IgD-negative memory B cell (primary cell): ENCODE data around the gene SYT3. TPM values are rescaled to one million over a fixed set of nuclear protein-coding genes. Genes with fewer than 3 reads are reported as not detected.

Experiments used
- H3K27ac Mint-ChIP-seq, 3 donors: one replicate each; pipeline ENCODE4 v1.8.0; 2020 to 2022; ENCODE audit warnings: mild to moderate bottlenecking in 3 of 3, mixed read lengths in 3 of 3, moderate library complexity in 1 of 3
- H3K27me3 Mint-ChIP-seq: one replicate; pipeline ENCODE4 v1.8.0; 2021; ENCODE audit warnings: mixed read lengths
- H3K36me3 Mint-ChIP-seq: one replicate; pipeline ENCODE4 v1.8.0; 2020; ENCODE audit warnings: mild to moderate bottlenecking, mixed read lengths
- H3K4me1 Mint-ChIP-seq, 3 donors: one replicate each; pipeline ENCODE4 v1.8.0; 2020 to 2022; ENCODE audit warnings: mixed read lengths in 3 of 3, mild to moderate bottlenecking in 1 of 3
- H3K4me3 Mint-ChIP-seq, 4 donors: one replicate each; pipeline ENCODE4 v1.8.0; 2020 to 2022; ENCODE audit warnings: mild to moderate bottlenecking in 4 of 4, mixed read lengths in 4 of 4, moderate library complexity in 3 of 4
- H3K9me3 Mint-ChIP-seq, 3 donors: one replicate each; pipeline ENCODE4 v1.8.0; 2020 to 2021; ENCODE audit warnings: mixed read lengths in 3 of 3, mild to moderate bottlenecking in 1 of 3
- polyA plus RNA-seq: library from polyadenylated mRNA; unstranded; fragments of 300-500 nt; fragmentation: Illumina TruSeq; gene quantifications from one replicate; pipeline ENCODE4 v1.2.3, GENCODE V29; 2021

Gene SYT3, protein sequence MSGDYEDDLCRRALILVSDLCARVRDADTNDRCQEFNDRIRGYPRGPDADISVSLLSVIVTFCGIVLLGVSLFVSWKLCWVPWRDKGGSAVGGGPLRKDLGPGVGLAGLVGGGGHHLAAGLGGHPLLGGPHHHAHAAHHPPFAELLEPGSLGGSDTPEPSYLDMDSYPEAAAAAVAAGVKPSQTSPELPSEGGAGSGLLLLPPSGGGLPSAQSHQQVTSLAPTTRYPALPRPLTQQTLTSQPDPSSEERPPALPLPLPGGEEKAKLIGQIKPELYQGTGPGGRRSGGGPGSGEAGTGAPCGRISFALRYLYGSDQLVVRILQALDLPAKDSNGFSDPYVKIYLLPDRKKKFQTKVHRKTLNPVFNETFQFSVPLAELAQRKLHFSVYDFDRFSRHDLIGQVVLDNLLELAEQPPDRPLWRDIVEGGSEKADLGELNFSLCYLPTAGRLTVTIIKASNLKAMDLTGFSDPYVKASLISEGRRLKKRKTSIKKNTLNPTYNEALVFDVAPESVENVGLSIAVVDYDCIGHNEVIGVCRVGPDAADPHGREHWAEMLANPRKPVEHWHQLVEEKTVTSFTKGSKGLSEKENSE
- not detected for polyA plus RNA-seq

DNA sequence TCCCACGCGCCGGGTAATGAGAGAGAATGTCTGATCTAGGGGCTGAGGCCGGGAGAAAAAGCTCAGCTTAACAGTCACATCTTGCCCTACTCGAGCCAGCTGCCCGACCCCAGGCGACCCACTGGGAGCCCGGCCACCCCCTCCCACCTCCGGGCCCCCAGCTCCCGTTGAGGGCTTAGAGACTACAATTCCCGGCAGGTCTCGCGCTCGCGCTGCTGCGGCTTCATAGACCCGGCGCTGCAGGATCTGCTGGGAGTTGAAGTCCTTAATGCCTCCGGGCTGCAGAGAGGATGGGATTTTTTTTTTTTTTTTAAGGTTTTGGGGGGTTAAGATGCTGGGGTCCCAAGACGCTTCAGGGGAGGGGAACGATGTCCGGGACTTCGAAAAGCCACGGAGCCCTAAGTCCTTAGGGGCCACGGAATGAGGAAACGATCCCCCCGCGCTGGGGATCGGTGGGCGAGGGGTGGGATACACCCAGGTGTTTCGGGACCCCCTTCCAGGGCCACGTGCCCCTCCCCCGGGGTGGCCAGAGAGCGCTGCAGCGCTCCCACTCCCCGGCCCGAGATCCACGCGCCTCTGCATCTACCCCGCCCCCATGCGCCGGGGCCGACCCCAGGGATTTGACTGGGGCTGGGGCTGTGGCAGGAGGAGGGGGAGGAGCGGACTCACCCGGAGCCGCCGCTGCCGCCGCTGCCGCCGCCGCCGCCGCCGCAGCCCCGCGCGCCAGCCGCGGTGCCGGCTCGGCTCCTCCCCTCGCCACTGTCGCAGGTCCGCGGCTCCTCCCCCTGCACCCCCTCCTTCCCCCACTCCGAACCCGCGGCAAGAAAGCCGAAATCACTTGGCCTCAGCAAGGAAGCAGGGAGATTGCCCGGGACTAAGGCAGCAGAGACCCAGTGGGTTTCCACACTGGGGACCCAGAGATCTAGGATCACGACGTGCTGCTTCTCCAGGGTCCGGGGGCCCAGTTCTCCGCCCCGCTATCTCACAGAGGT is at the start of gene SYT3:
SYT3 (minus strand) TSS at position 761 of the 992 bp plus-strand sequence. CDS start 2,470 bp downstream, outside the sequence.
- Mint-ChIP-seq H3K9me3 (peaks cover 0 to 21% (median 6%) of the 10 kb centered on the region in 3 donors), H3K4me3 (peak within 1 kb of the TSS in 3 of 4 donors; percentile 79 to 89 (median 86))

DNA sequence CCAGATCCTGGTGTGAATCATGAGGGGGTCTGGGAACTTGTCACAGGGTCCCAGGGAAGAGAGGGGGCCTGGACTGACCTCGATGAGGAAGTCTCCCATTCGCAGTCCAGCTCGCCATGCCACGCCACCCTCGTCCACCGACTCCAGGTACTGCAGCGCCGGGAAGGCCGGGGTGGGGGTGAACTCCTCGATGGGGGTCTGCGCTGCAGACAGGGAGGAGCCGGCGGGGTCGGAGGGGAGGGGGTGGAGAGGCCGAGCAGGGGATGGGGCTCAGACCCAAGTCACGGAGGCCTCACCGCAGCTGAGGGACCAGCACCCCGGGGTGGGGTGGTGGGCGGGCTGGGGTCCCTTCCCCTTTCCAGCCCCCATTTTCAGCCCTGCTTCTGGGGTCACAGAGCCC is 49.1 kb upstream of the SYT3 start:
- Mint-ChIP-seq H3K4me1 (peaks cover 0 to 3% (median 3%) of the 10 kb centered on the region in 3 donors), H3K36me3 (no peaks in the 10 kb centered on the region), H3K27ac (no peak overlapping the region), H3K4me3 (no peak overlapping the region), H3K9me3 (peaks cover 2 to 8% (median 3%) of the 10 kb centered on the region in 3 donors), H3K27me3 (peaks cover 38% of the 10 kb centered on the region)

More for the DNA sequence above, at the start of gene SYT3:
- Mint-ChIP-seq H3K36me3 (peaks cover 4% of the 10 kb centered on the region), H3K27me3 (peaks cover 38% of the 10 kb centered on the region), H3K27ac (no peak within 1 kb of the TSS), H3K4me1 (peaks cover 0 to 3% (median 3%) of the 10 kb centered on the region in 3 donors)

DNA sequence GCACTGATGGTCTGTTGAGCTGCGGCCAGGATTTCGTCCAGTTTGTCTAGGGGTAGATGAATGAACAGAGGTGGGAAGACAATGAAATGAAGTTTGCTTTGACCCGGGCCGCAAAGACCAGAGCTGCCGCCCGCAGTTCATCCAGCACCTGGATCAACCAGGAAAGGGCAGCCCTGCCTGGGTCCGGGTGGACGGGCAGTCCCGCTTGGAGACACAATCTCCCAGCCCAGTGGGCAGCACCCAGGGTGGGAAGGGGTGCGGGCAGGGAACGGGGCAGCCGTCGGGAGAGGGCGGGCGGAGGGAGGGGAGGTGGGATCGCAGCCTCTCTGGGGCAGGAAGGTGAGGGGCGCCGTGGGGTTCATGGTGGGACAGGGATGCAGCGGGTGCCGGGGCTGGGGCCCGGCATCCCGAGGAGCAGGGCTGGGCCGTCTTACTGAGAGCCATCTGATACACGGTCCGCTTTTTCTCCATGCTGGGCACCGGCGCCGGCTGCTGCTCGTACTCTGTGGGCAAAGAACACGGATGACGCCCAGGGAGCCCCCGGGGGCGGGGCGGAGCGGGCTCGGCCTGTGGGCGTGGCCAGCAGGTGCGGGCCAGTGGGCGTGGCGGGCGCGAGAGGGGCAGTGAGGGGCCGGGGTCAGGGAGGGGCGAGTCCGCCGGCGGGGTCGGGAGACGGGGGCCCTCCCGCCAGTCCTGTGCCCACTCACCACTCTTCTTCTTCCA is 46.8 kb upstream of the SYT3 start:
- H3K36me3 Mint-ChIP-seq: no peaks in the 10 kb centered on the region
- peaks cover 27% of the 10 kb centered on the region for H3K27me3 Mint-ChIP-seq
- peaks cover 2 to 12% (median 3%) of the 10 kb centered on the region in 3 donors for H3K9me3 Mint-ChIP-seq
- no peak overlapping the region for H3K4me3 Mint-ChIP-seq
- H3K4me1 Mint-ChIP-seq: peaks cover 0 to 5% (median 3%) of the 10 kb centered on the region in 3 donors
- no peak overlapping the region for H3K27ac Mint-ChIP-seq

DNA sequence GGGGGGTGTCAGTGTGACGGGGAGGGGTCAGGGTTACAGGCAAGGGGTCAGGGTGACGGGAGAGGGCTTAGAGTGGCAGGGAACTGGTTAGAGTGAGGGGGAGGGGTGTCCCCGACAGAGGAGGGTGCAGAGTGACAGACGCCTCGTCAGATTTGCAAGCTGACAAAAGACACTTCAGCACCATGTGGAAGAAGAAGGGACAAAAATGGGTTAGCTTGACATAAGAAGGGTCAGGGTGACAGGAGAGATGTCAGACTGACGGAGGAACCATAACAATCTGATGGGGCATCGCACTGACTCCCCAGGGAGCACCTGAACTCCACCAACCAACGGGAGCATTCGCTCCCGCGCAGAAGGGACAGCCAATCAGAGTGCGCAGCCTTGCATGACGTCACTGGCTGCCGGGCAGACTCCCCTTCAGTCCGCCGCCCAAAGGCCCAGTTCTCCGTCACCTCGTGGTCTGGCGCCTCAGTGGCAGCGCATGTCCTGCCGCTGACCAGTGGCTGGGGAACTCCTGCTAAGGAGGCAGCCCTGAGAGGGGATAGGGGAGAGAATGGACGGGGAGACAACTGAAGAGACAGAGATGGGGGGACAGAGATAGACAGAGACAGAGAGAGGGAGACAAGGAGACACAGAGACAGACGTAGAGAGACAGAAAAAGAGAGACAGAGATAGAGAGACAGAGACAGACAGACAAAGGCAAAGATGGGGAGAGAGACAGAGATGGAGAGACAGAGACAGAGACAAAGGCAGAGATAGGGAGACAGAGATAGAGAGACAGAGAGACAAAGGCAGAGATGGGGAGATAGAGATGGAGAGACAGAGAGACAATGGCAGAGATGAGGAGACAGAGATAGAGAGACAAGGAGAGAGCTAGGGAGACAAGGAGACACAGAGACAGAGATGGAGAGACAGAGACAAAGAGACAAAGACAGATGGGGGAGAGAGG is 39.8 kb upstream of the SYT3 start:
- Mint-ChIP-seq H3K27ac (peak overlapping the region; percentile 43 to 89 (median 86)), H3K4me3 (peak overlapping the region in 3 of 4 donors; percentile 52 to 88 (median 83))

DNA sequence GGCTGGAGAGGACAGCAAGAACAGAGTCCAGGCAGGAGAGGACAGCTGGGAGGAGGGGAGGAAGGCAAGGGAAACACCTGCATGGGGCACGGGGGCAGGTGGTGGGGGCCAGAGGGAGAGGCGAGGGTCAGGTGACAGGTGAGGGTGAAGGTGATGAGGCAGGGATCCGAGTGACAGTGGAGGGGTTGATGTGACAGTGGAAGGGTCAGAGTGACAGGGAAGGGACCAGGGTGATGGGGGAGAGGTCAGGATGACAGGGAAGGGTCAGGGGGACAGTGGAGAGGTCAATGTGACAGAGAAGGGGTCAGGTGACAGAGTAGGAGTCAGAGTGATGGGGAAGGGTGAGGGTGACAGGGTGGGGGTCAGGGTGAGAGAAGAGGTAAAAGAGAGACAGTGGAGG is 38.6 kb upstream of the SYT3 start:
- H3K4me1 Mint-ChIP-seq: peaks cover 0 to 10% (median 8%) of the 10 kb centered on the region in 3 donors

More for the DNA sequence above, 39.8 kb upstream of the SYT3 start:
- Mint-ChIP-seq H3K9me3 (peaks cover 2 to 10% (median 3%) of the 10 kb centered on the region in 3 donors), H3K27me3 (peaks cover 7% of the 10 kb centered on the region), H3K36me3 (peaks cover 10% of the 10 kb centered on the region), H3K4me1 (peaks cover 5 to 13% (median 8%) of the 10 kb centered on the region in 3 donors)

DNA sequence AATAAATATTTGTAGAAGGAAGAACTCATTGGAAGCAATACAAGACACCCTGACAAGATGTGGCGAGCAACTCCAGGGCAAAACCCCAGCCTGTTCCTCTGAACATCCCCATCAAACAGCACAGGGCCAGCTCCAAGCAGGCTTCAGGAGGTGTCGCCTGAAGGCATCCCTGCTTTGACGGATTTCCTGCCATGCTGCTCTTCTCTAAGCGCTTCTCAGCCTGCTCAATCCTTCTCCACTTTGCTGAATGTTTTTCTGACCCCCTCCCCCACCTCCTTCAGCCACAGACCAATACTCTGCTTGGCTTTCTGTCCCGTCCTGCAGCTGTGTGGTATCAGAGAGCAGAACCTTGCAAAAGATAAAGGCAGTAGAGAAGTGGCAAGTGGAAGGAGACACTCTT is 38.0 kb upstream of the SYT3 start:
- H3K36me3 Mint-ChIP-seq: peaks cover 10% of the 10 kb centered on the region
- peak overlapping the region in 1 of 3 donors; percentile 73 for H3K27ac Mint-ChIP-seq
- peaks cover 0 to 8% (median 2%) of the 10 kb centered on the region in 3 donors for H3K9me3 Mint-ChIP-seq
- H3K27me3 Mint-ChIP-seq: peaks cover 12% of the 10 kb centered on the region
- H3K4me1 Mint-ChIP-seq: peaks cover 0 to 10% (median 8%) of the 10 kb centered on the region in 3 donors
- H3K4me3 Mint-ChIP-seq: no peak overlapping the region

More for the DNA sequence above, 38.6 kb upstream of the SYT3 start:
- peaks cover 8% of the 10 kb centered on the region for H3K27me3 Mint-ChIP-seq
- H3K9me3 Mint-ChIP-seq: peaks cover 0 to 8% (median 2%) of the 10 kb centered on the region in 3 donors
- peak overlapping the region in 1 of 4 donors; percentile 89 for H3K4me3 Mint-ChIP-seq
- peaks cover 10% of the 10 kb centered on the region for H3K36me3 Mint-ChIP-seq
- H3K27ac Mint-ChIP-seq: no peak overlapping the region

DNA sequence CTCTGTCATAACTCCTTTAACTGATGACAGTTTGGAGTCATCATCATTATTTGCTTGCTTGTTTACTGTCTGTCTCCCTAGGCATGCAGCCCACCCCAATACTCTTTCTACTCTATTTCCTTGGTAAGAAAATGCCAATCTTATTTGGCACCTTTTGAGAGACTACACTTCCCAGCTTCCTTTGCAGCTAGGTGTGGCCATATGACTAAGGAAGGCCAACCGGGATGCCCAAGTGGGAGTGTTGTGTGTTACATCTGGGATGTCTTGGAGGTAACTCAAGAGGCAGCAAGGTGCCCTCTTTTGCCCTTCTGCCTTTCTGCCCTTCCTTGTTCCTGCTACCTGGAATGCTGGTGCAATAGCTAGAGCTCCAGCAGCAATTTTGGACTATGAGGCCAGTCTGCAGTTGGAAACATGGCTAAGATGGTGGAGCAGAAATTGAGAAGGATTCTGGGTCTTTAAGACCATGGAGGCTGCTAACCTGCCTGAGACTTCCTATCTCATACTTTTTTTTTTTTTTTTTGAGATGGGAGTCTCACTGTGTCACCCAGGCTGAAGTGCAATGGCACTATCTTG is 37.0 kb upstream of the SYT3 start:
- Mint-ChIP-seq H3K27ac (no peak overlapping the region), H3K4me1 (peaks cover 0 to 10% (median 8%) of the 10 kb centered on the region in 3 donors), H3K27me3 (peaks cover 17% of the 10 kb centered on the region), H3K36me3 (peaks cover 10% of the 10 kb centered on the region), H3K4me3 (no peak overlapping the region), H3K9me3 (peaks cover 0 to 4% (median 2%) of the 10 kb centered on the region in 3 donors)

DNA sequence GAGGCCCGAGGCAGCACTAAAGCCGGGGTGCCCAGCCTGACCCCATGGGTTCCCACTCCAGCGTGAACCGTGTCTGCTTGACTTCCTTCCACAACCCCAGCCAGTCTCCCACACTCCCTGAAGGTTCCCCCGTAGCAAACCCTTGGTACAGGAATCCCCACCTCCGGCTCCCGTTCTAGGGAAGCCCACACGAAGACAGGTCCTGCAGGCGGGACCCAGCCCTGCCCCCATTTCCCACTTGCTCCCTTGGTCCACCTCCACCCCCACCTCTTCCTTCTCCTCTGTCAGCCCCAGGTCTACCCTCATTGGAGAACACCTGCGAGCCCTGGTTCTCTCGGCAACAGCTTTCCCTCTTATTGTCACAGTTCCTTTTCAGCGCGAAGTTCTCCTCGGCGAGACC is 33.4 kb upstream of the SYT3 start:
- Mint-ChIP-seq H3K36me3 (peaks cover 7% of the 10 kb centered on the region), H3K27ac (no peak overlapping the region), H3K9me3 (peaks cover 0 to 4% (median 2%) of the 10 kb centered on the region in 3 donors), H3K4me3 (no peak overlapping the region), H3K27me3 (peaks cover 35% of the 10 kb centered on the region), H3K4me1 (peaks cover 0 to 2% (median 0%) of the 10 kb centered on the region in 3 donors)

DNA sequence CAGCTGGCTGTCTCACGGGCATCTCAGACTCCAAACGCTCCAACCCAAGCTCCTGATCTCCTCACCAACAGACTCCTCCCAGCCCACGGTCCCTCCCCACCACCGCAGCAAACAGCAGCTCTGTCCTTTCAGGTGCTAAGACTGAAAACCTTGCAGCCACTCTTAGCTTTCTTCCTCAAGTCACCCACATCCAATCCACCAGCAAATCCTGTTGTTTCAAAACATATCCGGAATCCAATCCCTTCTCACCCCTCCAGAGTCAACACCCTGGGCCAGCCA is 30.4 kb upstream of the SYT3 start:
- H3K27ac Mint-ChIP-seq: peak overlapping the region in 1 of 3 donors; percentile 88
- no peak overlapping the region for H3K4me3 Mint-ChIP-seq
- H3K36me3 Mint-ChIP-seq: peaks cover 4% of the 10 kb centered on the region
- peaks cover 33% of the 10 kb centered on the region for H3K27me3 Mint-ChIP-seq
- H3K9me3 Mint-ChIP-seq: no peaks in the 10 kb centered on the region
- no peaks in the 10 kb centered on the region for H3K4me1 Mint-ChIP-seq

DNA sequence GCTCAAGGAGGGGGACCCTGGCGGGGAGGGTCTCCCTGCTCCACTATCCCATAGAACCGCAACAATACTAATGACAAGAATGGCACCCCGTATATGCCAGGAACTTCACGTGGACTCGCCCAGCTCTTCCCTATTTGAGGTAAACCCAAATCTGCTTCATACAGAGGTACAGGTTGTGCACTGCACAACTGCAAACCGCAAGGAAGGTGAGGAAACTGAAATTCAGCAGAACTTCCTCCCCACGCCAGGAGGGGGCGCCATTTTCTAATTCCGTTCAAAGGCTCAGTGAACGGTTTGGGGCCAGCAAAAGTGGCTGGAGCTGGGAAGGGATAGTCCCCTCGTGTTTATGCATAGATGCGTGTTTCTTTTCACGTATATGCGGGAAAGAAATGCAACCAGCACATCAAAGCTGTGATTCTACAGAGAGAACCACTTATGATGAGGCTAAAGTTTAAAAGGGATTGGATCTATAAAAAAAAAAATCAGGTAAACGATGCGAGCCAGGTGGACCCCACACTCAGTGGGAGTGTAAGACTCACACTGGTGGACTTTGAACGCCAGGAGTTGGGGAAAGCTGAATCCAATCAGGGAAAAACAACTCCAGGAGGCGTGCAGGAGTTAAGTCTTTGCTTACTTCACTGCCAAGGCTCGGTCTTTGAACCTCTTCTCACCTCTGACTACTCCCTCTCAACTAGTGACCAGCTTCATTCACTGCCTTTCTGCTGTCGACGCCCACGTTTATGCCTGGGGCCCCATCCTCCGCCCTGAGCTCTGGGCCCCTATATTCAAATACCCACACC is 29.8 kb upstream of the SYT3 start:
- Mint-ChIP-seq H3K9me3 (no peaks in the 10 kb centered on the region), H3K4me3 (peak overlapping the region in 1 of 4 donors; percentile 72), H3K36me3 (peaks cover 4% of the 10 kb centered on the region), H3K27ac (peak overlapping the region in 2 of 3 donors; percentile 28 to 88), H3K4me1 (no peaks in the 10 kb centered on the region), H3K27me3 (peaks cover 33% of the 10 kb centered on the region)

DNA sequence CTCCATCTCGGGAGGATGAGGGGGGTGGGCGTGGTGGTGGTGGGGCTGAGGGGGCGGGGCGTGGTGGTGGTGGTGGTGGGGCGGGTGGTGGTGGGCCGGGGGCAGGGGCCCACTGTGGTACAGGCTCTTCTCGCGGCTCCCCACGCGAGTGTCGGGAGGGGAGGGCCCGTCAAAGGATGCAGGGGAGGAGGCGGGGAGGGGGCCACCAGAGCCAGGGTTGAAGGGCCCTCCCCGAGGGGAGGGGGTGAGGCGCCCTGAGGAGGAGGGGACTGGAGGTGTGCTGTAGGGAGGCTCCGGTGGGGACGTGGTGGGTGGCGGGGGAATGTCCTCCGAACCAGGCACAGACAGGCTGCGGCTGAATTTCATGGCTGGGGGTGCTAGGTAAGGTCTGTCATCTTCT is 29.2 kb upstream of the SYT3 start:
- Mint-ChIP-seq H3K27ac (no peak overlapping the region), H3K9me3 (no peaks in the 10 kb centered on the region), H3K27me3 (peaks cover 30% of the 10 kb centered on the region), H3K4me3 (peak overlapping the region in 1 of 4 donors; percentile 72), H3K36me3 (peaks cover 4% of the 10 kb centered on the region), H3K4me1 (no peaks in the 10 kb centered on the region)

DNA sequence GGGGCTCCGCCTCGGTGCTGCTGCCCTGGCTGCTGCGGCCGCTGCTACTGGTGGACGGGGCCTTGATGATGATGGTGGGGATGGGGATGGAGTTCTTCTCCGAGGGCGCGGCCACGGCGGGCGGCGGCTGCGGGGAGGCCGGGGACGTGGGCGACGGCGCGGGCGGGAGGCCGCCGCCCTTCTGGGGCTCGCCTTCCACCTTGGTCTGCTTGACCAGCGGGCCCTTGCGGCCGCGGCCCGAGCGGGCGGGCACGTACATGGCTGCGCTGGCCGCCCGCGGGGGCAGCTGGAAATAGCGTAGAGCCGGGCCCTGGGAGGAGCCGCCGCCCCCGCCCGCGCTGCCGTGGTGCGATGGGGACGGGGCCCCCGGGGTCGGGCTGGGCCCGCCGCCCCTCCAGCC is 28.7 kb upstream of the SYT3 start:
- Mint-ChIP-seq H3K4me3 (no peak overlapping the region), H3K4me1 (no peaks in the 10 kb centered on the region), H3K27me3 (peaks cover 29% of the 10 kb centered on the region), H3K27ac (no peak overlapping the region), H3K9me3 (no peaks in the 10 kb centered on the region), H3K36me3 (peaks cover 5% of the 10 kb centered on the region)
